ENCODE measurements around the gene LIPJ.

DNA sequence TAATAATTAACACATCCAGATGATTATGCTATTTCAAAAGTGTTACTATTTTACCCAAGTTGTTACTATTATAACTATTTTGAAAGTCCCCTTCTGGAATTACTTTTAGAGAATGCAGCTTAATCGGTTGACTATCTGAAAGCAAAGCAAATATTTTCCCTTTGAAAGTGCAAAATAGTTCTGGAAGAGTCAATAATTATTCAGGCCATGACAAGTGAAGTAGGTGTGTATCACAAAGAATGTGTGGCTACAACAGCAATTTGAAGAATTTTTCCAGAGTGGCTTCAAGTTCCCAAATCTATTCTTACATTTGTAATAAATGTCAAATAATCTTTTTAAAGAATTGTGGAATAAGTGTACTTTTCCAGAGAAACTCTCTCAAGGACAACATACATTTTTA, 46.2 kb upstream of the LIPJ start:
- TF ChIP-seq, protein P1, sequence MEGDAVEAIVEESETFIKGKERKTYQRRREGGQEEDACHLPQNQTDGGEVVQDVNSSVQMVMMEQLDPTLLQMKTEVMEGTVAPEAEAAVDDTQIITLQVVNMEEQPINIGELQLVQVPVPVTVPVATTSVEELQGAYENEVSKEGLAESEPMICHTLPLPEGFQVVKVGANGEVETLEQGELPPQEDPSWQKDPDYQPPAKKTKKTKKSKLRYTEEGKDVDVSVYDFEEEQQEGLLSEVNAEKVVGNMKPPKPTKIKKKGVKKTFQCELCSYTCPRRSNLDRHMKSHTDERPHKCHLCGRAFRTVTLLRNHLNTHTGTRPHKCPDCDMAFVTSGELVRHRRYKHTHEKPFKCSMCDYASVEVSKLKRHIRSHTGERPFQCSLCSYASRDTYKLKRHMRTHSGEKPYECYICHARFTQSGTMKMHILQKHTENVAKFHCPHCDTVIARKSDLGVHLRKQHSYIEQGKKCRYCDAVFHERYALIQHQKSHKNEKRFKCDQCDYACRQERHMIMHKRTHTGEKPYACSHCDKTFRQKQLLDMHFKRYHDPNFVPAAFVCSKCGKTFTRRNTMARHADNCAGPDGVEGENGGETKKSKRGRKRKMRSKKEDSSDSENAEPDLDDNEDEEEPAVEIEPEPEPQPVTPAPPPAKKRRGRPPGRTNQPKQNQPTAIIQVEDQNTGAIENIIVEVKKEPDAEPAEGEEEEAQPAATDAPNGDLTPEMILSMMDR (IDR thresholded peaks at IDR 0.05 in 2 of 3, conservative IDR thresholded peaks at IDR 0.05 in 1 of 3; ENCODE audit: borderline replicate concordance in 1 of 3, insufficient read depth in 1 of 3, low read depth in 2 of 3, low read length in 2 of 3) = no peak
- TF ChIP-seq POLR2AphosphoS5 (IDR thresholded peaks at IDR 0.05; ENCODE audit: low read depth, low read length) = no peak
